Islet precursor cell (in vitro differentiated cells): ENCODE results near the gene KIF24.
A peak's percentile ranks its signal among the peaks of the same experiment; 100 is the strongest.
"Not testable (repeated sequence)": the region's sequence is repeated elsewhere in the genome, so short reads cannot be mapped to it uniquely, and the experiment has no call there.

Source experiments
- DNase-seq: peaks from one replicate; pipeline ENCODE4 v3.0.0-alpha.2; 2018

KIF24 gene

GRCh38 chr9:34365282-34365681 lies 36.2 kb upstream of the KIF24 start:
- DNase-seq = peak; percentile 76

- peak; percentile 54 for DNase-seq
Observed at GRCh38 chr9:34363619-34364351, 34.7 kb upstream of the KIF24 start.

- peak; percentile 26 for DNase-seq
Observed at GRCh38 chr9:34362614-34363214, 33.6 kb upstream of the KIF24 start.

GRCh38 chr9:34352957-34353356 lies 23.9 kb upstream of the KIF24 start:
- not testable (repeated sequence) for DNase-seq

DNA sequence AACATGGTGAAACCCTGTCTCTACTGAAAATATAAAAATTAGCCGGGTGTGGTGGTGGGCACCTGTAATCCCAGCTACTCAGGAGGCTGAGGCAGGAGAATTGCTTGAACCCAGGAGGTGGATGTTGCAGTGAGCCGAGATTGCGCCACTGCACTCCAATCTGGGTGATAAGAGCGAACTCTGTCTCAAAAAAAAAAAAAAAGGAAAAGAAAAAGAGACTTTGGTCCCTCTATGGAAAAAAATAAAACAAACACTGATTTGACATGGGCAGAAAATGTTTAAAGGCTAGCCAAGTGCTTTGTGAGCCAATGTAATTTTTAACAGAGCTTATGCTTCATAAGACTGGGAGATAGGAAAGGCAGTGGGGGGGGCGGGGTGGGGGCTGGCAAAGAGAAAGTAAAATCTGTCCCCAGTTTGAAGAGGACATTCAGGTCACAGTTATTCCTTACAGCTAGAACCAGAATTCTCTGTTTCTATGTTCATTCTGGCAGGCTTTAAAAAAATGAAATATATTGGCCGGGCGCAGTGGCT lies 23.1 kb upstream of the KIF24 start:
- DNase-seq = not testable (repeated sequence)

GRCh38 chr9:34349324-34349723 lies 20.3 kb upstream of the KIF24 start:
- no peak for DNase-seq

DNA sequence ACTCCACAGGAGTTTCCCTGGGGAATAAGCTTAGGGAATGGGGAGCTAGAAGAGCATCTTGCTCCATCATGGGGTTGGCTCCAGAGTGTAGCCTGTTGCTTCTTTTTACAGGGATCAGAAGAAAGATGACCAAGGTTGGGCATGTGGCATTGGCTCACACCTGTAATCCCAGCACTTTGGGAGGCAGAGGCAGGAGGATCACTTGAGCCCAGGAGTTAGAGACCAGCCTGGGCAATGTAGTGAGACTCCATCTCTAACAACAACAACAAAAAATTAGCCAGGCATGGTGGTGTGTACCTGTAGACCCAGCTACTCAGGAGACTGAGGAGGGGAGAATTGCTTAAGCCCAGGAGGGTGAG lies 18.7 kb upstream of the KIF24 start:
- peak; percentile 12 for DNase-seq

DNA sequence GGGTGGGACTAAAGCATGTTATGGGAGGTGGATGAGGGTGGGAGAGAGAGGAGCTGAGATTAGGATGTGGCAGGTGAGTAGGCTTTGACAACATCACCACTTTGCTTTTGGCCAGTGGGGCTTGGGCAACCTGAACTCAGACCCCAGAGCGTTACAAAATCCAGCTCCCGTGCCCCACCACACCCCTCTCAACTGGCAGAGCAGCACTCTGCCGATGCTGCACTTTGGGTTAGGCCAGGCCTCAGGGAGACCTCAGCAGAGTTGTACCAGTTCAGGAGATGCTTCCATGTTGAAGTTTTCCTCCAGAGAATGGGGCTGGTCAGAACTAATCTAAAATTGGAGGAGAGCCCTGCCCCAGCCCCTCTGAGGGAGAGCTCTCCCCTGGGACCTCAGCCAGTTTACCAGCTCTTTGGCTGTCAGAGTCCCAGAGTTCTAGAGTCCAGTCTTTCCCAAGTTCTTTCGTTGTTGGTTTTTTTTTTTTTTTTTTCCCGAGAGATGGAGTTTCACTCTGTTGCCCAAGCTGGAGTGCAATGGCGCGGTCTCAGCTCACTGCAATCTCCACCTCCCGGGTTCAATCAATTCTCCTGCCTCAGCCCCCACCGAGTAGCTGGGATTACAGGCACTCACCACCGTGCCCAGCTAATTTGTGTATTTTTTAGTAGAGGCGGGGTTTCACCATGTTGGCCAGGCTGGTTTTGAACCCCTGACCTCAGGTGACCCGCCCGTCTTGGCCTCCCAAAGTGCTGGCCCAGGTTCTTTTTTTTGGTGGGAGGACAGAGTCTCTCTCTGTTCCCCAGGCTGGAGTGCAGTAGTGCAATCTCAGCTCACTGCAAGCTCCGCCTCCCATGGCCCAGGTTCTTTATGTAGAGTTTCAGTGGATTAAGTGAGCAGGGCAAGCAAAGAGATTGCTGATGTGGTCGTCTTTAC lies 18.1 kb upstream of the KIF24 start:
- peak; percentile 23 for DNase-seq

GRCh38 chr9:34343605-34344004 lies 14.5 kb upstream of the KIF24 start:
- no peak for DNase-seq

DNA sequence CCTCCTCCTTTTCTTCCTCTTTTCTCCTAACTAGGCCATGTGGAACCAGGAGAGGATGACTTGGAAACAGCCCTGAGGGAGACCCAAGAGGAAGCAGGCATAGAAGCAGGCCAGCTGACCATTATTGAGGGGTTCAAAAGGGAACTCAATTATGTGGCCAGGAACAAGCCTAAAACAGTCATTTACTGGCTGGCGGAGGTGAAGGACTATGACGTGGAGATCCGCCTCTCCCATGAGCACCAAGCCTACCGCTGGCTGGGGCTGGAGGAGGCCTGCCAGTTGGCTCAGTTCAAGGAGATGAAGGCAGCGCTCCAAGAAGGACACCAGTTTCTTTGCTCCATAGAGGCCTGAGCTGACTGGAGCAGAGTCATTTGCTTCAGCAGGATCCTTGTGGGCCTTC lies 14.0 kb upstream of the KIF24 start:
- DNase-seq = no peak

DNA sequence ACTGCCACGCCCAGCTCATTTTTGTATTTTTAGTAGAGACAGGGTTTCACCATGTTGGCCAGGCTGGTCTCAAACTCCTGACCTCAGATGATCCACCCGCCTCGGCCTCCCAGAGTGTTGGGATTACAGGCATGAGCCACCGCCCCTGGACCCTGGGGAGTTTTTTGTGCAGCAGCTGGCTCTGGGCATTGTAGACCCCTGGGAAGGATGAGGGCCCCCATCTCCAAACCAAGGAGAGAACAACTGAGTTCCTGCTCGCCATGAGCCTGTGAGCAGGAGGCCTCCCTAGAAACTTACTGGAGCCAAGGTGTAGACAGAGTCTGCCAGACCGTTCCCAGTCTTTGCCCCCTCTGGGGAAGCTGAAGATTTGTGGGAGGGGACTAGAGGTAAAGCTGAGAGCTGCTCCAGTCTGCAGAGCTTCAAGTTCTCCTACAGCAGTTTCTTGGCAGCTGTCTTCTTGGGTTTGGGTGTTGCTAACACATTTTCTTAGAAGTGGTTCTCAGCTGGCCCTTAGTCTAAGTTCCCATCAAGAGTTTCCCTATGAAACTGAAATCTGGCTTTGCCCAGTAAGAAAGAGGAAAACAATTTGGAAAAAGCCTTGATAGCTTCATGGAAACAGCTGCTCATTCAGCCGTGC lies 12.7 kb upstream of the KIF24 start:
- DNase-seq = no peak

DNA sequence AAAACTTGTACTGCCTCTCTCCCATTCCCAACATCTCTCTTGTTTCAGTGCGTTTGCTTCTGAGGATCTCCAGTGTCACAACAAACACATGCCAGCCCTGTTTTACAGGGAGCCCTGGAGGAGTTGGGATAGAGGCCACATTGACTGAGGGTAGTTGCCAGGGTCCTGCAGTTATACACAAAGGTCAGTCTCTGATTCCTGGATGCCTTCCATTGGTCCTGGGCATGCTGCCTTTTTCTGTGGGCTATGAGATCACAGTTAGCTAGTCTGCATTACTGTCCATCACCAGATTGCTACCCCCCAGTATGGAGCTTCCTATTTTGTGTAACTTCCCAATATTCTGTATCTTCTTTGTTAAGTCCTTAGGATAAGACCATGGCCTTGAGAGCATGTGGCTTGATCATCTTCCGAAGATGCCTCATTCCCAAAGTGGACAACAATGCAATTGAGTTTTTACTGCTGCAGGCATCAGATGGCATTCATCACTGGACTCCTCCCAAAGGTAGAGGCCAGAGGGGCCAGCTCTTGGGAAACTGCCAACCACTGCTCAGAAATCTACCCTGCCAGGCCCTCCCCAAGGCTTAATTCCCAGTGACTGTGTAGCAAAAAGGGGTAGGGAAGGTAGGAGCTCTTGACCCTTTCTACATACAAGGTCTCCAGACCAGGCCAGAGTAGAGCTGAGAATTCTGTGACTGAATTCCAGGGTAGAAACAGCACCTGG lies 9.8 kb upstream of the KIF24 start:
- no peak for DNase-seq

GRCh38 chr9:34338079-34338478 lies 9.0 kb upstream of the KIF24 start:
- DNase-seq = not testable (repeated sequence)

DNA sequence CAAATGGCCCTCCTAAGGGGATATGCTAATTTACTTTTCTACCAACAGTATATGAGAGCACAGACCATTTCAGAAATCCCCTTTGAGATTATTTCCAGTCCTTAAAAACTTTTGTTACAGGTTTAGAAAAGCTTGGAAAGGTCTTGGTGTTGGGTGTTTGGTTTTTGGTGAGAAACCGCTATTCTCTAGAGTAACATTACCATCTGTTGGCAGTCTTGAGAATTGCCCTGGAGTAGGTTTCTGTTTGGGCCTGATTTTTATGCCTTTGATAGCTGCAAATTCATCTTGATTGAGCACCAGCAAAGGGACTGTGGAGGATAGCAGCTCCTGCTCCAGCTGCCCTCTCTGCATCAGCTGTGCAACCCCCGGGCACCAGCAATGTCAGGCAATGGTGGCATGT lies 8.3 kb upstream of the KIF24 start:
- no peak for DNase-seq

- no peak for DNase-seq
Observed at GRCh38 chr9:34335376-34335775, 6.3 kb upstream of the KIF24 start.

DNA sequence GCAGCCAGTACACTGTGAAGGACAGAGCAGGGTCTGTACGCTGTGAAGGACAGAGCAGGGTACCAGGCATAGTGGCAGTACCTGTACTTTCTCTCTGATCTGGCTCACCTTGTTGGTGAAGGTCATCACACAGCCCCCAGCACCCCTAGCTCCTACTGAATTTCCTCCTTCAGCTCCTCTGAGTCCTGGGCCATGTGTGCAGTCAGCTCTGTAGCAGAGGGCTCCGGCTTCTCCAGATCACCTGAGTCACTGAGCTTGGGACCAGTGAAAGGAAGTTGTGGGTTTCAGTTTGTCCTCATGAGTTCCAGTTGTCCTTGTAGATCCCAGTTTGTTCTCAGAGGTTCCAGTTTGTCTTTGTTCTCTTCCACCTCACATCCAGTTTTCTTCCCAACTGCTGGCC lies 5.8 kb upstream of the KIF24 start:
- DNase-seq = no peak

DNA sequence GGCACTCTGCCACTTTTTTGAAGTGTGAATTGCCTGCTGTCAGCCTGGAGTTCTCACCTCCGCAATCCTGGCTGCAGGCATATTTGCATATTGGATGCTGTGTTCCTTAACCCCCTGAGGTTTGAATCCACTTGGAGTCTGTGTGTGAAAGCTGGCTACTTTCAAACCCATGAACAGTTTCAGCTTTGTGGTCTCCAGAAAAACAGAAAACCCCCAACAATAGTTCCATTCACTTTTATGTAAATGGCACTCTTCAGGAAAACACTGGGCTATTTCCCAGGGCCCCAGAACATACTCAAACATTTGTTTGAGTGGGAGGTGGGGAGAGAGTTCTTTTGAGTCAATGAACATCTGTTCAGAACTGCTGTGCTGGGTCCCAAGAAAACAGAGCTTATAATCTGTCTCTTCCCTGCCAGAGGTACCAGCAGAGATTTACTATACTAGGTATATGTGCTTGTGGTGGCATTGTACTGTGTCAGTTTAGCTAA lies 5.3 kb upstream of the KIF24 start:
- DNase-seq = no peak

GRCh38 chr9:34333836-34334235 lies 4.8 kb upstream of the KIF24 start:
- DNase-seq = no peak

GRCh38 chr9:34332076-34332964 lies 3.3 kb upstream of the KIF24 start:
- no peak for DNase-seq

DNA sequence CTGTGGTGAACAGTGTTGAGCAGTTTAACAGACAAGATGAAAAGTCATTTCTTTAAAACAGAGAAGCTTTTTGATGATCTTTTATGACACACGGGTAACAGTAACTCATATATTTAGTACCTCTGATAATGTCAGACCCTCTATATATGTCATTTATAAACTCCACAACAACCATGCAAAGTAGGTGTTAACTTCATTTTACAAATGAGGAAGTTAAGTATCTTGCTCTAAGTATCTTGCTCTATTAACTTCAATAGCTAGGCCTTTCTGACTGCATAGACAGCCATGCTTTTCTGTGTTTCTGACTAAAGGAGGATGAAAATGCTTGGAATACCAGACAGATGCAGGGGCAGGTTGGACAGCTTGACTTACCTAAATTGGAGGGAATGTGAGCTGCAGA lies 2.1 kb upstream of the KIF24 start:
- DNase-seq = no peak

GRCh38 chr9:34328500-34328986 lies 525 bp downstream of the KIF24 start:
- DNase-seq = peak; percentile 47
